K562 (cell line): ENCODE data around the gene MBD6. TPM values are rescaled to one million over a fixed set of nuclear protein-coding genes. Genes with fewer than 3 reads are reported as not detected.

Experiments
- BCOR ChIP-seq: fragments of 450-650 bp; IDR thresholded peaks from 2 replicates; pipeline ENCODE4 v1.6.1; 2016
- CHCHD3 ChIP-seq: fragments of 250-450 bp; sonication (Bioruptor Pico); IDR thresholded peaks from 2 replicates; pipeline ENCODE4 v2.1.2; 2022; ENCODE audit warnings: mild to moderate bottlenecking
- CHD1 ChIP-seq: fragments of 200-600 bp; sonication (generic); IDR thresholded peaks from one replicate; pipeline ENCODE4 v1.6.1; 2012; ENCODE audit warnings: mild to moderate bottlenecking, moderate library complexity, low read length, inconsistent platforms
- HLTF ChIP-seq: fragments of 450-650 bp; IDR thresholded peaks from 2 replicates; pipeline ENCODE4 v1.6.1; 2016
- HMGXB4 ChIP-seq: sonication (generic); formaldehyde crosslinking; IDR thresholded peaks from 2 replicates; pipeline ENCODE4 v1.8.1; 2023; ENCODE audit warnings: mild to moderate bottlenecking, missing genetic modification reagents
- IRF9 ChIP-seq: fragments of 450-650 bp; IDR thresholded peaks from 2 replicates; pipeline ENCODE4 v1.6.1; 2016; ENCODE audit warnings: missing biosample characterization, missing genetic modification characterization
- KDM4B ChIP-seq, 2 experiments: fragments of 450-650 bp in 1 of 2; sonication (generic) in 1 of 2; IDR thresholded peaks; 2 replicates each; pipeline ENCODE4 v1.6.1; 2016 to 2017; ENCODE audit warnings: borderline replicate concordance in 2 of 2, antibody characterized with exemption in 1 of 2, low read depth in 1 of 2, mild to moderate bottlenecking in 1 of 2
- POLR2AphosphoS5 ChIP-seq: IDR thresholded peaks from 2 replicates; pipeline ENCODE4 v1.6.1; 2011; ENCODE audit warnings: mild to moderate bottlenecking, low read depth, low read length, moderate library complexity; ENCODE audit not compliant: control insufficient read depth, insufficient read depth
- RBFOX2 ChIP-seq: fragments of 200-400 bp; formaldehyde crosslinking; IDR thresholded peaks from 2 replicates; pipeline ENCODE4 v1.6.1; 2017; ENCODE audit warnings: low read depth, mild to moderate bottlenecking, low read length, moderate library complexity
- TRIM24 ChIP-seq, 2 experiments: fragments of 450-650 bp; IDR thresholded peaks; 2 replicates each; pipeline ENCODE4 v1.6.1; 2016
- ZBTB1 ChIP-seq: sonication (generic); formaldehyde crosslinking; IDR thresholded peaks from 2 replicates; pipeline ENCODE4 v1.8.1; 2023; ENCODE audit warnings: missing genetic modification reagents, low read depth, mild to moderate bottlenecking, borderline replicate concordance
- ZBTB12 ChIP-seq: fragments of 250-450 bp; sonication (Bioruptor Pico); IDR thresholded peaks from 2 replicates; pipeline ENCODE4 v1.4.0; 2020
- ZFX ChIP-seq: sonication (generic); formaldehyde crosslinking; IDR thresholded peaks from 2 replicates; pipeline ENCODE4 v1.8.0; 2022; ENCODE audit warnings: mild to moderate bottlenecking, missing genetic modification reagents, moderate library complexity
- polyA plus RNA-seq, 8 experiments: library from polyadenylated mRNA; depleted of rRNA in 4 of 8; stranded (reverse) in 5 of 8; unstranded in 3 of 8; fragments of >200 nt; fragmentation: Nextera tagmentation in 2 of 8; fragmentation: Illumina TruSeq in 1 of 8; extraction: Ambion mirVana in 2 of 8; extraction: Trizol in 1 of 8; gene quantifications; 2 replicates each; pipeline versions ENCODE4 v1.2.1 to v1.2.3, GENCODE V29; 2011 to 2014; ENCODE audit warnings: inconsistent platforms in 1 of 8, missing spikeins in 1 of 8
- total RNA-seq, 7 experiments: library from RNA; depleted of rRNA in 6 of 7; stranded (reverse); fragments of >200 nt in 6 of 7; fragmentation: Illumina TruSeq in 2 of 7; extraction: Trizol in 2 of 7; gene quantifications; 2 replicates each; pipeline versions ENCODE4 v1.2.1 to v1.2.3, GENCODE V29; 2011 to 2021; ENCODE audit warnings: low replicate concordance in 1 of 7
- TF ChIP-seq, protein P1 (sequence below): fragments of 450-650 bp; IDR thresholded peaks from 2 replicates; pipeline ENCODE4 v1.6.1; 2018; ENCODE audit not compliant: partially characterized antibody
- TF ChIP-seq, protein P2 (sequence below), 2 experiments: fragments of 150-350 bp in 1 of 2; IDR thresholded peaks; 2 replicates each; pipeline ENCODE4 v1.6.1; 2012 to 2016; ENCODE audit warnings: low read depth in 2 of 2, low read length in 2 of 2, mild to moderate bottlenecking in 1 of 2, moderate library complexity in 1 of 2

MBD6 gene
- total and polyA plus RNA-seq, 9 of the 15 experiments (the other 6 are each of a cell fraction or from before 2014, with no cell fraction given) = 2.0 to 54.8 (median 3.8) TPM

DNA sequence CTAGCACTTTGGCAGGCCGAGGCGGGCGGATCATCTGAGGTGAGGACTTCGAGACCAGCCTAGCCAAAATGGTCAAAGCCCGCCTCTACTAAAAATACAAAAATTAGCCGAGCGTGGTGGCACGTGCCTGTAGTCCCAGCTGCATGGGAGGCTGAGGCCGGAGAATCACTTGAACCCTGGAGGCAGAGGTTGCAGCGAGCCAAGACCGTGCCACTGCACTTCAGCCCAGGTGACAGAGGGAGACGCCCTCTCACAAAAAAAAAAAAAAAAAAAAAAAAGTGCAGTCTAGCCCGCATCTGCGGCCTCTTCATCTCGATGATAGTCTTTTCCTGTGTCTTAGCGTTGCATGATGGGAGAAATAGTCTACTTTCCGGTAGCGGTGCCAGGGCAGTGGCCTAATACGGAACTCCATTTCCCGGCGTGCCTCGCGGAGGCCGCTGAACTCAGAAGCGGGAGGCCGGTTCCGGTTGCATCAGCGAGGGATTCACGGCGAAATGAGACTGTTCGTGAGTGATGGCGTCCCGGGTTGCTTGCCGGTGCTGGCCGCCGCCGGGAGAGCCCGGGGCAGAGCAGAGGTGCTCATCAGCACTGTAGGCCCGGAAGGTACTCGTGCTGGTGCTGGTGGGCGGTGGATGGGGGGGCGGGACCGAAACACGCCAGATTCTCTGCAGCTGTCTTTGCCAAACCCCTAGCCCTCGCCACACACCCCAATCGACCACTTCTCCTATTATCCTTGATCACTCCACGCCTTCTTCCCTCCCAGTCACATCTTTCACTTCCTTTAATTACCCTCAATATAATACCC is 34.8 kb upstream of the MBD6 start, which contains the start of gene MARS1 (continued):
- TF ChIP-seq, protein P1, sequence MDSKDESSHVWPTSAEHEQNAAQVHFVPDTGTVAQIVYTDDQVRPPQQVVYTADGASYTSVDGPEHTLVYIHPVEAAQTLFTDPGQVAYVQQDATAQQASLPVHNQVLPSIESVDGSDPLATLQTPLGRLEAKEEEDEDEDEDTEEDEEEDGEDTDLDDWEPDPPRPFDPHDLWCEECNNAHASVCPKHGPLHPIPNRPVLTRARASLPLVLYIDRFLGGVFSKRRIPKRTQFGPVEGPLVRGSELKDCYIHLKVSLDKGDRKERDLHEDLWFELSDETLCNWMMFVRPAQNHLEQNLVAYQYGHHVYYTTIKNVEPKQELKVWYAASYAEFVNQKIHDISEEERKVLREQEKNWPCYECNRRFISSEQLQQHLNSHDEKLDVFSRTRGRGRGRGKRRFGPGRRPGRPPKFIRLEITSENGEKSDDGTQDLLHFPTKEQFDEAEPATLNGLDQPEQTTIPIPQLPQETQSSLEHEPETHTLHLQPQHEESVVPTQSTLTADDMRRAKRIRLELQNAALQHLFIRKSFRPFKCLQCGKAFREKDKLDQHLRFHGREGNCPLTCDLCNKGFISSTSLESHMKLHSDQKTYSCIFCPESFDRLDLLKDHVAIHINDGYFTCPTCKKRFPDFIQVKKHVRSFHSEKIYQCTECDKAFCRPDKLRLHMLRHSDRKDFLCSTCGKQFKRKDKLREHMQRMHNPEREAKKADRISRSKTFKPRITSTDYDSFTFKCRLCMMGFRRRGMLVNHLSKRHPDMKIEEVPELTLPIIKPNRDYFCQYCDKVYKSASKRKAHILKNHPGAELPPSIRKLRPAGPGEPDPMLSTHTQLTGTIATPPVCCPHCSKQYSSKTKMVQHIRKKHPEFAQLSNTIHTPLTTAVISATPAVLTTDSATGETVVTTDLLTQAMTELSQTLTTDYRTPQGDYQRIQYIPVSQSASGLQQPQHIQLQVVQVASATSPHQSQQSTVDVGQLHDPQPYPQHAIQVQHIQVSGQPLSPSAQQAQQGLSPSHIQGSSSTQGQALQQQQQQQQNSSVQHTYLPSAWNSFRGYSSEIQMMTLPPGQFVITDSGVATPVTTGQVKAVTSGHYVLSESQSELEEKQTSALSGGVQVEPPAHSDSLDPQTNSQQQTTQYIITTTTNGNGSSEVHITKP = peak; percentile 32
- TF ChIP-seq ZFX (CRISPR knock-in tag) = peak; percentile 75
- 0 out of 2 replicates have a peak, but pooled peaks have one; percentile 77 for TF ChIP-seq HLTF
- TF ChIP-seq, protein P2, sequence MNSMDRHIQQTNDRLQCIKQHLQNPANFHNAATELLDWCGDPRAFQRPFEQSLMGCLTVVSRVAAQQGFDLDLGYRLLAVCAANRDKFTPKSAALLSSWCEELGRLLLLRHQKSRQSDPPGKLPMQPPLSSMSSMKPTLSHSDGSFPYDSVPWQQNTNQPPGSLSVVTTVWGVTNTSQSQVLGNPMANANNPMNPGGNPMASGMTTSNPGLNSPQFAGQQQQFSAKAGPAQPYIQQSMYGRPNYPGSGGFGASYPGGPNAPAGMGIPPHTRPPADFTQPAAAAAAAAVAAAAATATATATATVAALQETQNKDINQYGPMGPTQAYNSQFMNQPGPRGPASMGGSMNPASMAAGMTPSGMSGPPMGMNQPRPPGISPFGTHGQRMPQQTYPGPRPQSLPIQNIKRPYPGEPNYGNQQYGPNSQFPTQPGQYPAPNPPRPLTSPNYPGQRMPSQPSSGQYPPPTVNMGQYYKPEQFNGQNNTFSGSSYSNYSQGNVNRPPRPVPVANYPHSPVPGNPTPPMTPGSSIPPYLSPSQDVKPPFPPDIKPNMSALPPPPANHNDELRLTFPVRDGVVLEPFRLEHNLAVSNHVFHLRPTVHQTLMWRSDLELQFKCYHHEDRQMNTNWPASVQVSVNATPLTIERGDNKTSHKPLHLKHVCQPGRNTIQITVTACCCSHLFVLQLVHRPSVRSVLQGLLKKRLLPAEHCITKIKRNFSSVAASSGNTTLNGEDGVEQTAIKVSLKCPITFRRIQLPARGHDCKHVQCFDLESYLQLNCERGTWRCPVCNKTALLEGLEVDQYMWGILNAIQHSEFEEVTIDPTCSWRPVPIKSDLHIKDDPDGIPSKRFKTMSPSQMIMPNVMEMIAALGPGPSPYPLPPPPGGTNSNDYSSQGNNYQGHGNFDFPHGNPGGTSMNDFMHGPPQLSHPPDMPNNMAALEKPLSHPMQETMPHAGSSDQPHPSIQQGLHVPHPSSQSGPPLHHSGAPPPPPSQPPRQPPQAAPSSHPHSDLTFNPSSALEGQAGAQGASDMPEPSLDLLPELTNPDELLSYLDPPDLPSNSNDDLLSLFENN (IDR thresholded peaks at IDR 0.05; ENCODE audit: low read depth in 2 of 2, low read length in 2 of 2) = no peak; a peak in 1 of 4 replicates
- TF ChIP-seq CHCHD3 = no peak
- no peak for TF ChIP-seq ZBTB12 (CRISPR knock-in tag)
- peak; percentile 60; the same call in 1 of the 2 replicates for TF ChIP-seq POLR2AphosphoS5
- no peak for TF ChIP-seq CHD1
- no peak for TF ChIP-seq TRIM24 (IDR thresholded peaks at IDR 0.05)
- peak; percentile 89 for TF ChIP-seq BCOR
- TF ChIP-seq HMGXB4 = peak; percentile 59; the same call in 1 of the 2 replicates
- TF ChIP-seq IRF9 (tag) = peak; percentile 72; the same call in 1 of the 2 replicates
- peak; percentile 78; the same call in 1 of the 2 replicates for TF ChIP-seq ZBTB1
- peak; percentile 100 for TF ChIP-seq RBFOX2
- peak in 1 of 2 experiments; percentile 78; a peak in 1 of 4 replicates for TF ChIP-seq KDM4B (IDR thresholded peaks at IDR 0.05; ENCODE audit: borderline replicate concordance in 2 of 2, low read depth in 1 of 2)
